Tibial nerve (tissue), 4 donors: ENCODE data around the gene TTC27. TPM values are rescaled to one million over a fixed set of nuclear protein-coding genes. Genes with fewer than 3 reads are reported as not detected.

ENCODE experiments used
- DNase-seq, 2 donors: peaks; one replicate each; pipeline ENCODE4 v3.0.0-alpha.2; 2019; ENCODE audit warnings: low spot score in 2 of 2
- H3K27ac ChIP-seq, 4 donors: fragments of 200-600 bp; sonication (generic) in 3 of 4; one replicate each; pipeline ENCODE4 v1.5.1; 2017 to 2019; ENCODE audit warnings: mild to moderate bottlenecking in 1 of 4
- H3K27me3 ChIP-seq, 2 donors: fragments of 200-600 bp; sonication (generic) in 1 of 2; one replicate each; pipeline versions ENCODE4 v1.5.1 to v1.6.0; 2017 to 2019
- H3K36me3 ChIP-seq, 3 donors: fragments of 200-600 bp; sonication (generic); one replicate each; pipeline ENCODE4 v1.5.1; 2018 to 2019
- H3K4me1 ChIP-seq, 4 donors: fragments of 200-600 bp; sonication (generic) in 3 of 4; one replicate each; pipeline ENCODE4 v1.5.1; 2017 to 2019
- H3K4me3 ChIP-seq, 4 donors: fragments of 200-600 bp; sonication (generic) in 3 of 4; one replicate each; pipeline ENCODE4 v1.5.1; 2017 to 2019; ENCODE audit warnings: mild to moderate bottlenecking in 1 of 4, moderate library complexity in 1 of 4
- H3K9me3 ChIP-seq, 4 donors: fragments of 200-600 bp; sonication (generic) in 3 of 4; one replicate each; pipeline ENCODE4 v1.5.1; 2017 to 2019
- EP300 ChIP-seq, 2 donors: sonication (generic); formaldehyde crosslinking; IDR thresholded peaks; one replicate each; pipeline ENCODE4 v1.6.1; 2017; ENCODE audit warnings: antibody characterized with exemption in 2 of 2, mild to moderate bottlenecking in 1 of 2
- POLR2A ChIP-seq, 2 donors: fragments of 450-650 bp; IDR thresholded peaks; one replicate each; pipeline ENCODE4 v1.6.1; 2017; ENCODE audit warnings: antibody characterized with exemption in 2 of 2, mild to moderate bottlenecking in 2 of 2, moderate library complexity in 2 of 2
- WGBS, 2 donors: methylation state at CpG; one replicate each; pipeline ENCODE4 v1.1.5; 2018; 5-methylcytosine and 5-hydroxymethylcytosine counted together
- total RNA-seq, 4 donors: library from RNA; depleted of rRNA; stranded (reverse); fragments of >200 nt; gene quantifications; one replicate each; pipeline ENCODE4 v1.1.0, GENCODE V29; 2016
- TF ChIP-seq, protein P1 (sequence below), 5 experiments: fragments of 200-600 bp in 3 of 5; fragments of 450-650 bp in 2 of 5; sonication (generic) in 3 of 5; IDR thresholded peaks; one replicate each; pipeline ENCODE4 v1.5.1; 2016 to 2019; ENCODE audit warnings: antibody characterized with exemption in 5 of 5, mild to moderate bottlenecking in 3 of 5, moderate library complexity in 2 of 5

TTC27 gene
- total RNA-seq, 4 donors from 2014 or later, result 22.5 to 25.8 (median 24.3) TPM

DNA sequence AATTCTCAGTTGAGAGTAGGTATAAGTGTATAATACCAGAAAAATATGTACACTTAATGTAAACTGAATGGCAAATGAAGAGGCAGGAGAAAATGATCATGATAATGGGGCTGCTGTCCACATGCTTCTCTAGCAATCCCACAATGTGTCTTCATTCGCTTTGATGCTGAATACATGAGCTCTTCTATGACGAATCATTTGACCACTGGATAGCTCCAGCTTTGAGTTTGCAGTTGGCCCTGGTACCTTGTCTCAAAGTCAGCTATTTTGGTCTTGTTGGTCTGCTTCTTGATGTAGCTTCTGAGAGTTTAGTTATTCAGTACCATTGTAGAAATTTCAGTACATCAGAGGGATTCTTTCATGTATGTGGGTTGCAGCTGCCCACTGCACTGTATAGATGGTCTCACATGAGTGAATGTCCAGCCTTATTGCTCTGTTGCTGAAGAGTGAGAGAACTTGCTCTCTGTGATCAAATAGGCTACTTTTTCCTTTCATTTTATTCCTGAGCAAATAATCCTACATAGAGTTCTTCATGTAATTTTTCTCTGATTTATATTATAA lies 105.1 kb downstream of the TTC27 start:
- TF ChIP-seq EP300 (IDR thresholded peaks at IDR 0.05) (no peak), POLR2A (IDR thresholded peaks at IDR 0.05) (no peak)
- TF ChIP-seq, protein P1, sequence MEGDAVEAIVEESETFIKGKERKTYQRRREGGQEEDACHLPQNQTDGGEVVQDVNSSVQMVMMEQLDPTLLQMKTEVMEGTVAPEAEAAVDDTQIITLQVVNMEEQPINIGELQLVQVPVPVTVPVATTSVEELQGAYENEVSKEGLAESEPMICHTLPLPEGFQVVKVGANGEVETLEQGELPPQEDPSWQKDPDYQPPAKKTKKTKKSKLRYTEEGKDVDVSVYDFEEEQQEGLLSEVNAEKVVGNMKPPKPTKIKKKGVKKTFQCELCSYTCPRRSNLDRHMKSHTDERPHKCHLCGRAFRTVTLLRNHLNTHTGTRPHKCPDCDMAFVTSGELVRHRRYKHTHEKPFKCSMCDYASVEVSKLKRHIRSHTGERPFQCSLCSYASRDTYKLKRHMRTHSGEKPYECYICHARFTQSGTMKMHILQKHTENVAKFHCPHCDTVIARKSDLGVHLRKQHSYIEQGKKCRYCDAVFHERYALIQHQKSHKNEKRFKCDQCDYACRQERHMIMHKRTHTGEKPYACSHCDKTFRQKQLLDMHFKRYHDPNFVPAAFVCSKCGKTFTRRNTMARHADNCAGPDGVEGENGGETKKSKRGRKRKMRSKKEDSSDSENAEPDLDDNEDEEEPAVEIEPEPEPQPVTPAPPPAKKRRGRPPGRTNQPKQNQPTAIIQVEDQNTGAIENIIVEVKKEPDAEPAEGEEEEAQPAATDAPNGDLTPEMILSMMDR (IDR thresholded peaks at IDR 0.05), result no peak
- Histone ChIP-seq H3K9me3 (no peaks in the 10 kb centered on the region), H3K27me3 (no peaks in the 10 kb centered on the region), H3K4me3 (no peak overlapping the region), H3K4me1 (no peaks in the 10 kb centered on the region), H3K36me3 (peaks cover 0 to 5% (median 0%) of the 10 kb centered on the region in 3 donors), H3K27ac (no peak overlapping the region)
- WGBS, 2 donors, result 94 to 98% methylated on average over 2 of the region's 2 CpGs
- DNase-seq, result no peak

DNA sequence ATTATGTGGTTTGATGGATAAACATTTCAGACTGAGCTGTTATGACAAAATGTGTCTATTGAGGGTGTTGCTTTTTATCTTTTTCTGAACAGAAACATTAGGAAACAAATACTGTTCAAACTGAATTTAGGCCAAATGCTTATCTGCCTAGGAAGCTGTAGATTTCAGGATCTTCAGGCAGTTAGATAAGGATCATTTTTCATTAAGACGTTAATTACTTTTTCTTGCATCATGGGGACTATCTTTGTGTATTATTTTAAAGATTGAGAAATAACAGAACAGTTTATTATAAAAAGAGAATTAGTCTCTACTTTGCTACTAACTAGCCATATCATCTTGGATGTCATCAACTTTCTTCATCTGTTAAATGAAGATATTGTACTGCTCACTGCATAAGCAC lies 107.5 kb downstream of the TTC27 start:
- Histone ChIP-seq H3K4me3 (no peak overlapping the region), H3K4me1 (peaks cover 0 to 11% (median 0%) of the 10 kb centered on the region in 4 donors), H3K36me3 (peaks cover 0 to 7% (median 0%) of the 10 kb centered on the region in 3 donors), H3K27me3 (no peaks in the 10 kb centered on the region), H3K27ac (no peak overlapping the region), H3K9me3 (no peaks in the 10 kb centered on the region)
- TF ChIP-seq EP300 (IDR thresholded peaks at IDR 0.05) (no peak), POLR2A (IDR thresholded peaks at IDR 0.05) (no peak)
- TF ChIP-seq, protein P1 (IDR thresholded peaks at IDR 0.05), result no peak
- DNase-seq, result no peak
- WGBS, 2 donors, result 76% methylated on average over 1 of the region's 1 CpG

DNA sequence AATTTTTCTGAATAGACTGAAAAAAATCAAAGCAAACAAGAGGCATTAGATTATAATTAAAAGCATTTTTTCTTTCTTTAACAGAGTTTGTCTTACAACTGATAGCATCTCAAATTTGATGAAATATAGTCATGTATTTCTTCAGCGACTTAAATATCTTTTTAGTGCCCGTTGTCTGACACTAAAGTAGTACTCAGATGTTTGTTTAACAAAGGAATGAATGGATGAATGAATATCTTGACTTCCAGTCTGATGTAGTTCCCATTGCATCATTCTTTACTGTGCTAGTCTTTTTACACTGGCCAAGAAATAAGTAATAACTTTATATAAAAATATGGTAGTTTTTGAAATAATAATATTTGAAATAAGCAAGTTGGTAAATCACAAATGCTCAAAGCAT lies 111.1 kb downstream of the TTC27 start:
- DNase-seq, result no peak
- H3K27ac ChIP-seq, result no peak overlapping the region
- no peaks in the 10 kb centered on the region for H3K27me3 ChIP-seq
- peaks cover 0 to 11% (median 0%) of the 10 kb centered on the region in 4 donors for H3K4me1 ChIP-seq
- TF ChIP-seq, protein P1 (IDR thresholded peaks at IDR 0.05), result no peak
- TF ChIP-seq EP300 (IDR thresholded peaks at IDR 0.05) (no peak), POLR2A (IDR thresholded peaks at IDR 0.05) (no peak)
- no peaks in the 10 kb centered on the region for H3K9me3 ChIP-seq
- 59 to 64% methylated on average over 2 of the region's 2 CpGs for WGBS, 2 donors
- H3K4me3 ChIP-seq, result no peak overlapping the region
- H3K36me3 ChIP-seq, result peaks cover 0 to 7% (median 0%) of the 10 kb centered on the region in 3 donors

DNA sequence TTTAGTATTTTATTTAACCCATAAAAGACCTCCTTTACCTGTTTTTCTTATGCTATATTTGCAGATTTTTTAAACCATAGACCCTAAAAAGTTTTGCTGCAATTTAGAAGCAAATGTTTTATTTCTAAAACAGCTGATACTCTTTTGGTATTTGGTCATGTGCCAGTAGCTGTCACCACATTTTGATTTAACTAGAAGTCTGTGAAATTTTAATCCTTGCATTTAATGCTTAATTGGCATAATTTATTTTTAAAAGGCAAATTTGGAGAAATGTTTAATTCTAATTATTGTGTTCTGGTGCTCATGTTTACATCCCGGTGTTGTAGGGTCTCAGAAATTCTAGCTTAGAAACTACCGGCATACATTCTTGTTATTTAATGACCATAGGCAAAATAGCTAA lies 111.8 kb downstream of the TTC27 start:
- Histone ChIP-seq H3K36me3 (peaks cover 0 to 7% (median 0%) of the 10 kb centered on the region in 3 donors), H3K4me1 (peaks cover 0 to 11% (median 0%) of the 10 kb centered on the region in 4 donors), H3K27ac (no peak overlapping the region), H3K27me3 (no peaks in the 10 kb centered on the region), H3K4me3 (no peak overlapping the region), H3K9me3 (no peaks in the 10 kb centered on the region)
- no peak for DNase-seq
- TF ChIP-seq POLR2A (IDR thresholded peaks at IDR 0.05) (no peak), EP300 (IDR thresholded peaks at IDR 0.05) (no peak)
- TF ChIP-seq, protein P1 (IDR thresholded peaks at IDR 0.05), result no peak
- WGBS, 2 donors, result 85 to 89% methylated on average over 2 of the region's 2 CpGs

DNA sequence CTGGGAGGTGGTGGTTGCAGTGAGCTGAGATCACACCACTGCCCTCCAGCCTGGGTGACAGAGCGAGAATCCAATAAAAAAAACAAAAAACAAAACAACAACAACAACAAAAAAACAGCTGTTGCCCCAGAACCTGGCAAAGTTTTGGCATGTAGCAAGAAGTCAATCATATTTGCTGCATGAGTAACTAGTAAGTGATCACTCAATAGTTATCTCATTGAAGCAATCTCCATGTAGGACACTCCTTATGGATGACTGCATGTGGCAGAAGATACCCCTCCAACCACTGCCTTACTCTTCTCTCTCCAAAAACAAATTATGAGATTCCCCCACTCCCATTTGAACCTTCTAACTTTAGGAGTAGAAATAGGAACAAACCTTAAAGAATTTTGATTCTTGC lies 113.7 kb downstream of the TTC27 start:
- Histone ChIP-seq H3K4me1 (peaks cover 0 to 11% (median 2%) of the 10 kb centered on the region in 4 donors), H3K4me3 (no peak overlapping the region), H3K36me3 (peaks cover 0 to 7% (median 0%) of the 10 kb centered on the region in 3 donors), H3K27me3 (no peaks in the 10 kb centered on the region), H3K9me3 (no peaks in the 10 kb centered on the region), H3K27ac (no peak overlapping the region)
- WGBS, 2 donors, result 96 to 97% methylated on average over 1 of the region's 1 CpG
- TF ChIP-seq POLR2A (IDR thresholded peaks at IDR 0.05) (no peak), EP300 (IDR thresholded peaks at IDR 0.05) (no peak)
- TF ChIP-seq, protein P1 (IDR thresholded peaks at IDR 0.05), result no peak
- no peak for DNase-seq
